NCI-H1105 treated with DMSO at 0.1 percent for 48 hours (cell line): ENCODE data around the gene HS6ST3.
"Not testable (repeated sequence)": the region's sequence is repeated elsewhere in the genome, so short reads cannot be mapped to it uniquely, and the experiment has no call there.

Source experiments
- DNase-seq: peaks from one replicate; lab custom pipeline; 2025; lab: John Stamatoyannopoulos, UW

The HS6ST3 gene

DNA sequence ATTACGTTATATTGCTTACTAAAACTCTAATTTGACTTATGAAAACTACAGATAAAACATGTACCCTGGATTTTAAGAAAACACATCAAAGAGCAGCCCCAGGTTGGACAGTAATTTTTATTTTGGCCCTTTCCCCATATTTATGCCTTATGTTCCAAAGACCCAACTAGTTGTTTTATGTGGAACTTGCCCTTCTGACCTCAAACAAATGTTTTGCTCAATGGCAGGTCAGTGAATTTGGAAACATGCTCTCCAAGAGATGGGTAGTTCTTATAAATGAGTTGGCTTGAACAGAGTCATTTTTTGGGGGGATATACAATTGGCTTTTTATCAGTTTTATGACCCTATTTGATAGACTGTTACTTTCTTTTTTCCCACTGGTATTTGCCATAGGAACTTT, 360.0 kb downstream of the HS6ST3 start:
- no peak for DNase-seq

DNA sequence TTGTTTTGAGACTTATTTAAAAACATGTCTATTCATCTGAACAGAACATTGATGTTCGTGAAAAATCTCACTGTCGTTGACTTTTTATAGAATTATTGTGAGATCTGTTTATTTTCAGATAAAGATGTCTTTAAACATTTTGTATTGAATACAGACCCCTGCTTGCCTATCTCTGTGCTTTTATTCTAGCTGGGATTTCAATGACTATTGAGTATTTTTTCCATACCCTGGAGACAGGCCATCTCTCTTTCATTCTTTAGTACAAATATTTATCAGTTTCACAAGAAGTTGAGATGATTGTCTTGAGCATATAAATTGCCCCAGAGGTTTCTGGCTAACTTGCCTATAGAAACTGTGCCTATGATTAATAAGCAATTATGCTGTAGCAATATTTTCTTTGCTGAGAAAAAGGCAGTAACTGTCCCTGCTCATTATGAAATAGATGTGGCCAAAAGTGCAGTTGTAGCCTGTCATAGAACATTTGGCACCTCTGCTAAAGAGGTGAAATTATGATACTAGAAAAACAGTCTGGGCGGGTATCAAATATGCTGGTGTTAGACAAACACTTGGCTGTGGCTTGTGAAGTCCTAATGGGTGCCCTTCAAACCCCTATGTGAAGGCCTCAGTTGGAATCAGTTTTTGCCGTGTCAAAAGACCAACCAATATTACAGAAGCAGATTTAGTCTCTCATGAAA, 360.6 kb downstream of the HS6ST3 start:
- no peak for DNase-seq

DNA sequence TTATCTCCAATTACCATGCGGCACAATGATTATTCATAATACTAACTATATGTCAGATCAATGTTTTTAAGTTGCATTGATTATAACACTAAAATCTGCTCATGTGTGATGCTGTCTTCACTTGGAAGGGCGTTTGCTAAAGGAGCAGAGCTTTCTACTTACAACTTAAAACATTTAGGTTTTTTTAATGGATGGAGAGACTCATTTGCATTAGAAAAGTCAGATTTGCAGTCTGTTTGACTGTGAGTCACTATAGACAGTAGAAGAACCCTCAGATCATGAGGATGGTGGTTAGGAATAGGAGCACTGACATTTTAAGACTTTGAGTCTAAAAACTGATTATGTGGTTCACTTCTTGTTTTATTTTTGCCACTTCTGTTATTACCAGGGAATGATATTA, 364.6 kb downstream of the HS6ST3 start:
- no peak for DNase-seq

DNA sequence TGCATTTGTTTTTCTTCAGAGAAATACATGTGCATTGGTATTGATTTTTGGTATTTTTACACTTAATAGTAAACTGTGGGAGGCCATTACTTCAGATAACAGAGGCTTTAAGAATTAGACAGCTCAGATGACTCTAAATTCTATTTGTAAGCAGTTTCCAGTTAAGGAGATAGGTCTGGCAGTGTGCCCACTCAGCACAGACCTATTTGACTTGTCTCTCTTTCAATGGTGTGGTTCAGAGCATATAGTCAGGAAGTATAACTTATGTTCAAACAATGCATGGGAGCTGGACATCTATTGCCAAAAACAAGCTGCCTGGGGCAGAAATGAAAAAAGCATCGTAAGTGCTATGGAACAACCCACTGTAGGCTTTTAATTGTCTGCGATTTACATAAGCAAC, 370.7 kb downstream of the HS6ST3 start:
- peak; percentile 83 for DNase-seq

DNA sequence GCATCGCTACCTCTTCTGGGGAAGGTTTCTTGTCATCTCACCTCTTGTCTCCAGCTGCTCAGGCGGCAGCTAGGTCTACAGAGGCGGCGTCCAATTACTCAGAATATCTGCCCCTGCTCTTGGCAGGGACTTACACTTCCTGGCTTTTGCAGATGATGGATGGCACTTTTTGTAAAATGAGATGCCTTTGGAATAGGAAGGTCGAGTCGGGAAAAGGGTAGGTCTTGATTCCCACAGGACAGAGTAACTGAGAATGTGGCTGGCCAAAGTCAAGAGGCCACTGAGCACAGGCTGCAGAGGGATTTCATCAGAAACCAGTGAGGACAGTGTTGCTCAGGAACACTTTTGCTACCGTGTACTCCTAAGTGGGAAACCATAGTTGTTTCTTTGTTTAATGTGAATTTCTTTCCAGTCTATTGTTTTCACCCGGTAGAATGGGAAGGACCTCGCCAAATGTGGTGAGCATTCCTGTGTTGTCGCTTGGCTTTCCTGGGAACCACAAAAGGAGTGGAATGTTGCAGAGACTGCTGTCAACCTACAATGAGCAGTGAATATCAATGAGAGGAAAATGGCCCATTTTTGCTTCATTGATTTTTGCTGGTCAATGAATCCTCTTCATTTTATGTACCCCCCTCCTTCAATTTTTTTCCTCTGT, 383.7 kb downstream of the HS6ST3 start:
- no peak for DNase-seq

DNA sequence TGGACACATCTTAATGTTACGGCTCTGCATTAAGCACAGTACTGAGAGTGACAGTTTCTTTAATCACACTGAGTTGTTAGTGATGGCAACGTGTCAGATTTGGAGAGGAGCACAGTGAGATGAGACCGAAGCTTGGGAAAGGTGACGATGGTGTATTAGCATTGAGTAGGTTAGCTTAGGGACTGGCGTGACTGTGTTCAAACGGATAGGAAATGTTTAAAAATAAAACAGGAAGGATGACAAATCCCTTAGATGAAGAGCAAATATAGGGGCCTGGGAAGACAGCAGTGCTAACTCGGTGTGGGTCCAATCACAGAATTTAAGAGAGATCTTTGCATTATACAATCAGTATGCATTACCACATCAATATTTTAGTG, 384.3 kb downstream of the HS6ST3 start:
- DNase-seq, result no peak

DNA sequence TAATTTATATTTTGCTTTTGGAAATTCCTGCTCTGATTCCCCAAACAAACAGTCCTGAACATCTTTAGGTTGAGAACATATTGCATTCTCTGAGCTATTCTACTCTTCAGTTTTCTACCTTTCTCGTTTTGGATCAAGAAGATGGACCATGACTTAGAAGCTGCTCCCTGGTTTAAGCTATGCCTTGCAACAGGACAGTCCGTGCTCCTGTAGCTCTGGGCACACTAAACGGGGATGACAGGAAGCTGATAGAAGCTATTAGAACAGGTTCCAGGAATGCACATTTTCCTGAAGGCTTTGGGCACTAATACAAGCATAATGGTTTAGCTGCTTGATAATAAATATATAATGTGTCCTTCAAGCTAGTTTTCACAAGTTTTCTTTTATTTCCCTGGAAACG, 385.2 kb downstream of the HS6ST3 start:
- no peak for DNase-seq

DNA sequence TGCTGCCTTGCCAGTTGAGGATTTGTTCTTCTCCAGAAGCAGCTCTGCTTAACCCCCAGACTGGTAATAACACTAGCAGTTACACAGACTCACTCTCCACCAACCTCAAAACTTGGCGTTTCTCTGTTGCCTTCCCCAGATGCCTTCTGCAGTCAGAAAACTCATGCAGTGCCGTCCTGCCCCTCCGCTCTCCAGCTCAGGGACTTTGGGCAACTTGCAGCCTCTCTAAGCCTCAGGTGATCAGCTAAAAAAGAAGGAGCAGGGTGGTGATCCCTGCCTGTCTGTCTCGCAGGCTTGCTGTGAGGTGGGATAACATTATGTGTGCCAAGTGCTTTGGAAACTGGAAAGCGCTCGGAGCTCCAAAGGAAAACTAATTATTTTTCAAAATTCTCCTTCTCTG, 391.6 kb downstream of the HS6ST3 start:
- DNase-seq, result no peak

DNA sequence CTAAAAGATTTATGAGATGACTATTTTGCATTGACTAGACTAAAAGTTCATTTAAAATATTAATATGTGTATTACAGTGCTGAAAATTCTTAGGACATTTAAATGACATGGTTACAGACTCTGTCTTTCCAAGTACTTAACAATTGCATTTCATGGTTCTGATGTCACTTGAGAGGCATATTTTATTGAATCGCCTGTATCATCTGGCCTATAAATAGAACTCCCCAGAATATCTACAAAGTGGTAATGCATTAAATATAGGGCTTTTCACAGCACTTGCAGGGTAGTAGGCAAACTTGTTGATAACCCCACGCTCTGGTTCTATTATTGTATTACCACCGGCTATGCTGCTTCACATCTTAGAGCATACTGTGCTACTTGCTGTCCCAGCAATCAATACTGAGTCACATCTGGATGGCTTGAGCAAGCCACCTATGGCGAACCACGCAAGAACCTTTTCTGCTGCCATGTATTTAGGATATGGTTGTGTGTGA, 400.6 kb downstream of the HS6ST3 start:
- DNase-seq, result no peak

DNA sequence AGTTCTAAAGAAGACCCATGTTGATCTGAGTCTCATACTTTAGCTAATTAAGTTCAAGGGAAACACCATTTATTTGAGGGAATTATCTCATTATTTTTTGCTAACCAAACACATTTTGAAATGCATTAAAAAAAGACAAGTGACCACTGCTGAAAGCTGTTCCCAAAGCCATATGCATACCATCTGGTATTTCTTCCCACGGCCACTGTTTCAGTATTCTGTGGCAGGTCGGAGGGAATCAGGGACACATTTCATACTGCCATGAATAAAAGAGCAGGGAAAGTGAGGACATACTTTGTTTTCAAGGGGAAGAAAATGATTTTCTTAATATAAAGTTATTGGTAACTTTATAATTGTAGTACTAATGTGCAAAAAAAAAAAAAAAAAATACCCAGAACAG, 401.2 kb downstream of the HS6ST3 start:
- no peak for DNase-seq

DNA sequence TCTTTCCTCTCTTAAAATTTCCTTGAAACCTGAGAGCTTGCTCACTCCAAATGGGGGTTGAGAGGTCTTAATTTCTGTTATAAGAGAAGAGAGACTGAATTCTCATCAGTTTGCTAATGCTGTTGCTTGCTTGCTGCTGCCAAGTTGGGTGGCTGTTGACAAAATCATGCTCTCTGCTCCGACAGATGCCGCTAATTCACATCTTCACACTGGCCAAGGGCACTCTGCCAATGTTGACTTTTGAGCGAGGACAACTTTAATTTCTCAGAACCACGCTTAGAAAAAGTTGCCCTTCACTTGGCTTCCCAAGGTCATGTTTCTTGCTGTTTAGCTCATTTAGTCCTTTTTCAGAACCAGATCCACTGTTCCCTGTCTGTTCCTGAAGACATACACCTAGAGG, 402.9 kb downstream of the HS6ST3 start:
- peak; percentile 39 for DNase-seq

DNA sequence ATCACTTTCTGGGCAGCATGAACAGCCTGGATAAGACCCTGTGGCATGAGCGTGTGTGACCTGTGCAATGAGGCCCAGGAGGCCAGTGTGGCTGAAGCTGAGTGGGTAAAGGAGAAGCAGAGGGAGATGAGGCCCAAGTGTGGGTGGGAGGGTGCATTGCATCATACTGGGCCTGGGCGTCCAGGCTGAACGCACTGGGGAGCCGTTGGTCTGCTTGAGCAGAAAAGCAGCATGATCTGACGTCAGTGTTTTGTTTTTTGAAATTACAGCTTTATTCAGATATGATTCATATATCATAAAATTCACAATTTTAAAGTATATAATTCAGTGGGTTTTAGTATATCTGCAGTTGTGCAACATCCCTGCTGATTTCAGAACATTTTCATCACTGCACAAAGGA, 409.7 kb downstream of the HS6ST3 start:
- DNase-seq, result no peak

DNA sequence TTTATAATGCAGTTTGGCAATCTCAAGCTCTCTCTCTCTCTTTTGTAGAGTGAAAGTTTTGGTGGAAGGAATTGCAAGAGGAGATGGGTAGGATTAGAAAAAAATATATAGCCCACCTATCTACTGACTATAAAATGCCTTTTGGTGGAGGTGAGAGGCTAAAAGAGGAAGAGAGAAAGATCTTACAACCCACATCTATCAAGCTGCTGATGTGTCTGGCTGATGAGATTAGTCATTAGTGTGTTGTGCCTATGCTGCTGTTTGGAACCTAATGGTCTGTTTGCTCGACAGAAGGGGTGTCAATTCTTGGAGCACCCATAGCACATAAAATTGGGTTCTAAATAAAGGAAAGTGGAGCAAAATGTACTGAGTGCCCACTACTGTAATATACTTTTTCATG, 411.0 kb downstream of the HS6ST3 start:
- DNase-seq, result no peak

DNA sequence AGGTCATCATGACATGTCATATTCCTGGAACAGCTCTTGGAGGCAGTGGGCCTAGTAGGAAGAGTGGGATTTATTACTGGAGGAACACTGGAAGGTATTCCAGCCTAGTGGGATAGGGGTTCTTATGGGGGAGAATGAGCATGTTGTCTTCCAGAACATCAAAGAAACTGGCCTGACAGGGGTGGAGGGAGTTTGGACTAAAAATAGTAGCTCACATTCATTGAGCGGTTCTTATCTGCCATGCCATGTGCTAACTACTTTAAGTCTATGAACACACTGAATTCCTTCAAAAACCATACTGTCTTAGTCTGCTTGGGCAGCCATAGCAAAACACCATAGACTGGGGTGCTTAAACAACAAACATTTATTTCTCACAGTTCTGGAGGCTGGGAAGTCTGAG, 413.6 kb downstream of the HS6ST3 start:
- DNase-seq, result no peak

DNA sequence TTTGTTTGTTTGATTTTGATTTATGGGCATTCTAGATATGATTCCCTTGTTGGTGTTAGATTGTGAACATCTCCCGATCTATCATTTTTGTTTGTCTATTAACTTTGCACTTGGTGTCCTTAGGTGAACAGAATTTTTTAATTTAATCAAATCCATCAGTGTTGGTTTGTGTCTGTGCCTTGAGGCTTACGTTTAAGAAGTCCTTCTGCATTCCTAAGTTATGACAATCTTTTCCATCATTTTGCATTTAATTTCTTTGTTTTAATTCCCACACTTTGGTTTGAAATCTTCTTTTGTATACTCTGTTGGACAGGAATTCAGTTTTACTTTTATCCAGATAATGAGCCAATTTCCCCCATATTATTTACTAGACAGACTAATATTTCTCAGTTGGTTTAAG, 421.7 kb downstream of the HS6ST3 start:
- no peak for DNase-seq

DNA sequence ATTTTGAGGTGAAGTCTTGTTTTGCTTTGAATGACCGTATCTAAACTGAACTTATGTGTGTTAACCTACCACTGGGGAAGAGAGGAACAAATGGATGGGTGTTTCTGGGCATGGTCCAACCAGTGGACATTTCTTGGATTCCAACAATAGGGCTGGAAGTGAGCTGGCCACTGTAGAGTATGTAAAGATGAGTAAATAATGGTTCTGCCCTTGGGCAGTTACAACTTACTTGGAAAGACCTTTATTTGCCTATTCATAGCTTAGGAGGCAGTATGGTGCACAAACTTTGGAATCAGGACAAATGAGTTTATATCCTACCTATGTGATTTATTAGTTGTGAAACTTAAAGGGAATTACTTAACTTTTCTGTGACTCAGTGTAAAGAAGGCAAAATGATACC, 429.5 kb downstream of the HS6ST3 start:
- no peak for DNase-seq

DNA sequence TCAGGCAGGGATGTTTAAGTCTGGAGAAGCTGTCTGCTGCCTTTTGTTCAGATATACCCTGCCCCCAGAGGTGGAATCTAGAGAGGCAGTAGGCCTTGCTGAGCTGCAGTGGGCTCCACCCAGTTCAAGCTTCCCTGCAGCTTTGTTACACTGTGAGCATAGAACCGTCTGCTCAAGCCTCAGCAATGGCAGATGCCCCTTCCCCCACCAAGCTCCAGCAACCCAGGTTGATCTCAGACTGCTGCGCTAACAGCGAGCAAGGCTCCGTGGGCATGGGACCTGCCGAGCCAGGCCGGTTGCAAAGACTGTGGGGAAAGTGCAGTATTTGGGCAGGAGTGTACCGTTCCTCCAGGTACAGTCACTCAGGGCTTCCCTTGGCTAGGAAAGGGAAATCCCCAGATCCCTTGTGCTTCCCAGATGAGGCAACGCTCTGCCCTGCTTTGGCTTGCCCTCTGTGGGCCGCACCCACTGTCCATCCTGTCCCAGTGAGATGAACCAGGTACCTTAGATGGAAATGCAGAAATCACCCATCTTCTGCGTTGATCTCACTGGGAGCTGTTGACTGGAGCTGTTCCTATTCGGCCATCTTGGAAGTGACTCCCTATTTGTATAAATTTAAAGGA, 434.6 kb downstream of the HS6ST3 start:
- not testable (repeated sequence) for DNase-seq

DNA sequence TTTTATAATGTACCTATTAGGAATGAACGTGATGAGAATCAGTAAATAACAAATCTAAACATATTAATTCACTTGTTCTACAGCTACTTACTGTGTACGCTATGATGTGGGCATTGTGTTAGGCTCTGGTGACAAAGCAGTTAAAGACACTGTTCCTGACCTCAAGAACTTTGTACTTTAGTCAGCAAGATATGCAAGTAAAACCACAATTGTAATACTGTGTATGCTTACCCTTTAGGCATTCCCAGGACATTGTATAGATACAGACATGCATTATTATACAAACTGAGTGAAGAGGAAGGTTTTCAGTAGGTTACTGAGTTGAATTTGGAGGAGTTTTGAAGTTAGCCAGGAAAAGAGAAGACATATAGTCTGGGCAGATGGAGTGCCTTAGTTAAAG, 435.8 kb downstream of the HS6ST3 start:
- DNase-seq, result no peak

DNA sequence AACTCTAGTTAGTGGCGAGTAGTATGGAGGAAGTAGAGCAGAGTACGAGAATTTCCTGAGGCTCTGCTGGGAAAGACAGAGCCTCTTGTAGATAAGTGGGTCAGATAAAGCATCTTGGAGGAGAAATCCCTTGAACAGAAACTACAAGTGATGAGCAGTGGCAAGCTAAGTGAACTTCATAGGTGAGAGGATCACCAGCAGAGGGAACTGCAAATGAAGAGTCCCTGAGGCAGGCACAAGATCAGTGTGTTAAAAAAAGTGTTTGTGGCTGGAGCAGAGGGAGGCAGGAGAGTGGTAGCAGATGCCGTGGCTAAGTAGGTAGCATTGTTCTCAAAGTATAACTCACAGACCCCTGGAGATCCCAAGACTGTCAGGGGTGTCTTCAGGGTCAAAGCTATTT, 437.6 kb downstream of the HS6ST3 start:
- no peak for DNase-seq

DNA sequence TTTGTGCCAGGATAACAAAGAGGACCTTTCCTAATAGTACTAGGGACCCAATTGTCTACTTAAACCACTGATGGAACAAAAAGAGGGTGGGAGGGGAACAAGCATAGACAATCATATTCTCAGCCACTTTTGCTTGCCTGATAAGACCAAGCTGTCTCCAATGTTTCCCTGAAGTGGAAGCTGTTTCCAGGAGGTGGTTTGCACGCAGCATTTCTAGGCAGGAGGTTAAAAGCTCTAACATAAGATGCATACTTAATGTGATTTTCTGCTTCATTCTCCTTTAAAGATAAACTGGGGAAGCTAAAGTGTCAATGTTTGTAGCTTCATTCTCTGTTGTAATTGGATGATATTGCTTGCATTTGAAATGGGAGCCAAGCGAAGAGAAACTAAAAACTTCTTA, 442.9 kb downstream of the HS6ST3 start:
- DNase-seq, result no peak

DNA sequence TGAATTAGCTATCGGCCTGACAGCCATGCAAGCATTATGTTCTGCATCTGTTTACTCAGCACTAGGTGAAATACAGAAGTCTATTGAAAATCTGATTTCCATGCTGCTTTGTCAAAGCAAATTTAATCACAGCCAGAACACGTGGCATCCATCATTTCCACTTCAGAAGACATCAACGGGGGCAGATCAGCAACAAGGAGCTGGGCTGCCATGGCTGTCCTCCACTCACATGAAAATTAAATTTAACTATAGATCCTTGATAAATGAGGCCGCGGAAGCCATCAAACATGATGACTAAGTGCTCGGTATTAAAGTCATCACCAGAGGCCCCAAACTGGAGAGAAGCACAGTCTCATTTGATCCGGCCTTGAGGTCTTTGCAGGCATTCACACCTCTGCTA, 443.5 kb downstream of the HS6ST3 start:
- DNase-seq, result no peak

DNA sequence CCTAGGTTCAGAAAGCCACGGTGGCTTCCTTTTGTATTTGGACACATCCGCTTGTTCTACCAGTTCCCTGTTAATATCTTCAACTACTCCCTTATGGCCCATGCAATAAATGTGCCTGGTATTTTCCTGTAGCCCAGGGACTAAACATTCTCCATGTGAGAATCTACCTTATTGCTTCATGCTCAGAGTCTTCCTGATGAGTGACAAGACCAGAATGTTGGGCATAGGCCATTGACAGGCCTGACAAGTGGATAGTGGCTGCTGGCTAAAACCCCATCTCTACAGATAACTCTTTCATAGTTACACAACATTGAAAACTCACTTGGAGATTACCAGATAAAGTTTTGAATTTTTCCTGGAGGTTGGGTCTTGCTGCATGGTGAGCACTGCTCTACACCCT, 449.9 kb downstream of the HS6ST3 start:
- no peak for DNase-seq

DNA sequence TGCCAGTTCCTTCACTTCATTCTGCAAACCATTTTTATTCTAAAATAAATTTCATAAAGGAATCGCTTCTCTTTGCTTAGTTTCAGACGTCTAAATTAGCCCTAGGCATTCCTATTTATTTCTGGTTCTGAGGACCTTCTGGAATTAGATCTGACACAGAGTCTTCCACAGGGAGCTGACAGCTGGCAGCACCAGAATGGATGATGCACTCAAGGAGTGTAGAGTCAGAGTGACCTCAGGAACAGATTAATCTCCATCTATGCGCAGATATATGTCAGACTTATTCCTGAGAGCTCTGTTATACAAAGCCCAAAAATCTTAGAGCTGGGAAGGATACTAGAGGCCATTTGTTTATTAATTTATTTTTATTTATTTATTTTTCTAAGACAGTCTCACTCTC, 450.8 kb downstream of the HS6ST3 start:
- DNase-seq, result no peak

DNA sequence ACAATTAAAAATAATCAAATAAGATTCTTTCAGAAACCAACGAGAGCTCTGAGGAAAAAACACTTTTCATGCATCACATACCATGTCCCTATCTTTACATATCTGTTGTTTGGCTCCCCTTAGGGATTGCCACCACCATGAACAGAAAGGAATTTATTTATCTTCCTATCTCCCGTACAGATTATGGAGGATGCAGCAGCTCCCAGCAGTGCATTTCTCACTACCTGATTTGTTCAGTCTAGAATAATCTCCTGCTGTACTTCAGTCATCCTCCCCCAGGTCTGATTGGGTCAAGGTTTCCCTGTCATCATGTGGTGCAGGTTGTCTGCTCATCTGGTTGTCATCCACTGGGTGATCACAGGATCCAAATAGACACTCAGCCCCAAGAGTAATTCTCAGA, 453.1 kb downstream of the HS6ST3 start:
- DNase-seq, result no peak
